ENCODE measurements around the gene GALNT2. TPM values are rescaled to one million over a fixed set of nuclear protein-coding genes. Genes with fewer than 3 reads are reported as not detected.

The GALNT2 gene
- total and polyA plus RNA-seq, 2 donors from 2014 or later: 20.2 to 59.2 TPM

DNA sequence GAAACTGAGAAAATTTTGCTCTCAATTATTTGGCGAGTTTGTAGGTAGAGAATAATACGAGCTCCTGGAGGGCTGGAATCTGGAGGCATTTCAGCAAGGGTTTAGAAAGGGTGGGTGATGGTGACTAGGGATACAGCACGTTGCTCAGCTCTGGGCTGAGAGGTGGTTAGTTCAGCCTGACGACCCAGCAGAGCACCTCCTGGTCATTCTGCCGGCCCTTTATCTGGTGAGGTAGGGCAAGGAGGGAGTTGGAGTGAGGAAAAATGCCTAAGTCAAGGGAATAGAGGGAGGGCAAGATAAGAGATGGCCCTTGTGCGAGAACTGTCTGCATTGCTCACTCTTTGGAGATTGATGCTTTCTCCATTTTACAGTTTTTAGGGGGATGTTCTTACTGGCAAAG, 19.1 kb downstream of the GALNT2 start:
- intact Hi-C loops (cut with DNase I): no loop called here
- Histone ChIP-seq H3K9me3 (ENCODE audit: control insufficient read depth in 2 of 3, insufficient read depth in 1 of 3, low read length in 3 of 3) (no peaks in the 10 kb centered on the region), H3K4me3 (ENCODE audit: low read length in 3 of 3) (no peak overlapping the region), H3K36me3 (ENCODE audit: control insufficient read depth in 2 of 3, insufficient read depth in 3 of 3, low read length in 3 of 3) (no peaks in the 10 kb centered on the region), H3K4me1 (ENCODE audit: control insufficient read depth in 2 of 3, insufficient read depth in 2 of 3, low read depth in 1 of 3, low read length in 3 of 3) (peaks cover 0 to 15% (median 4%) of the 10 kb centered on the region in 3 donors), H3K27me3 (ENCODE audit: control insufficient read depth, insufficient read depth, low read length) (no peaks in the 10 kb centered on the region), H3K27ac (ENCODE audit: low read depth in 2 of 2, low read length in 2 of 2) (no peak overlapping the region), H3K9ac (ENCODE audit: low read length in 3 of 3) (no peak overlapping the region)
- TF ChIP-seq, protein P1, sequence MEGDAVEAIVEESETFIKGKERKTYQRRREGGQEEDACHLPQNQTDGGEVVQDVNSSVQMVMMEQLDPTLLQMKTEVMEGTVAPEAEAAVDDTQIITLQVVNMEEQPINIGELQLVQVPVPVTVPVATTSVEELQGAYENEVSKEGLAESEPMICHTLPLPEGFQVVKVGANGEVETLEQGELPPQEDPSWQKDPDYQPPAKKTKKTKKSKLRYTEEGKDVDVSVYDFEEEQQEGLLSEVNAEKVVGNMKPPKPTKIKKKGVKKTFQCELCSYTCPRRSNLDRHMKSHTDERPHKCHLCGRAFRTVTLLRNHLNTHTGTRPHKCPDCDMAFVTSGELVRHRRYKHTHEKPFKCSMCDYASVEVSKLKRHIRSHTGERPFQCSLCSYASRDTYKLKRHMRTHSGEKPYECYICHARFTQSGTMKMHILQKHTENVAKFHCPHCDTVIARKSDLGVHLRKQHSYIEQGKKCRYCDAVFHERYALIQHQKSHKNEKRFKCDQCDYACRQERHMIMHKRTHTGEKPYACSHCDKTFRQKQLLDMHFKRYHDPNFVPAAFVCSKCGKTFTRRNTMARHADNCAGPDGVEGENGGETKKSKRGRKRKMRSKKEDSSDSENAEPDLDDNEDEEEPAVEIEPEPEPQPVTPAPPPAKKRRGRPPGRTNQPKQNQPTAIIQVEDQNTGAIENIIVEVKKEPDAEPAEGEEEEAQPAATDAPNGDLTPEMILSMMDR (IDR thresholded peaks at IDR 0.05; ENCODE audit: borderline replicate concordance, extremely low read depth, insufficient read depth): no peak
- DNase-seq: no peak
- no peak for FAIRE-seq

GRCh38 chr1:230087028-230087716, 20.1 kb downstream of the GALNT2 start:
- Histone ChIP-seq H3K4me3 (ENCODE audit: low read length in 3 of 3) (no peak overlapping the region), H3K9me3 (ENCODE audit: control insufficient read depth in 2 of 3, insufficient read depth in 1 of 3, low read length in 3 of 3) (no peaks in the 10 kb centered on the region), H3K27ac (ENCODE audit: low read depth in 2 of 2, low read length in 2 of 2) (no peak overlapping the region), H3K27me3 (ENCODE audit: control insufficient read depth, insufficient read depth, low read length) (no peaks in the 10 kb centered on the region), H3K9ac (ENCODE audit: low read length in 3 of 3) (no peak overlapping the region), H3K4me1 (ENCODE audit: control insufficient read depth in 2 of 3, insufficient read depth in 2 of 3, low read depth in 1 of 3, low read length in 3 of 3) (peaks cover 0 to 15% (median 4%) of the 10 kb centered on the region in 3 donors), H3K36me3 (ENCODE audit: control insufficient read depth in 2 of 3, insufficient read depth in 3 of 3, low read length in 3 of 3) (peaks cover 0 to 2% (median 0%) of the 10 kb centered on the region in 3 donors)
- TF ChIP-seq, protein P1 (IDR thresholded peaks at IDR 0.05; ENCODE audit: borderline replicate concordance, extremely low read depth, insufficient read depth): no peak
- intact Hi-C loops (cut with DNase I): no loop called here
- FAIRE-seq (no peak), DNase-seq (peak in 3 of 5 donors; percentile 48 to 56 (median 52))

DNA sequence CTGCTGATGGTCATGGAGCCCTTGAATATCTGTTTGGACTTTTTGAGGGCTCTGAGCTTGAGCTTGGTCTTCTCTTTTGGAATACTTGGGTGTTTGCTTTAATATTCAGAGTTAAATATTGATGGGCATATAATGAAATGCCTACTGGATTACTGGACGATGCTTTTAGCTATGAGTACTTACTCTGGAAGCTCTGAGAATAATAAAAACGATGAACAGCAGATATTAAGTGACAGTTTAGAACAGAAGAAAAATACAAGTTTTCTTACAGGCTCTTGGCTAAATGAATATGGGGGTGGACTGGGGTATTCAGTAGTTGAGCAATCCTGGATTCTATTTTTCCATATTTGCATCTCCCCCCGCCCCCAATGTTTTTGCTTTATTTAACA, 20.7 kb downstream of the GALNT2 start:
- Histone ChIP-seq H3K36me3 (ENCODE audit: control insufficient read depth in 2 of 3, insufficient read depth in 3 of 3, low read length in 3 of 3) (peaks cover 0 to 2% (median 0%) of the 10 kb centered on the region in 3 donors), H3K4me1 (ENCODE audit: control insufficient read depth in 2 of 3, insufficient read depth in 2 of 3, low read depth in 1 of 3, low read length in 3 of 3) (peaks cover 0 to 15% (median 4%) of the 10 kb centered on the region in 3 donors), H3K27ac (ENCODE audit: low read depth in 2 of 2, low read length in 2 of 2) (no peak overlapping the region), H3K9ac (ENCODE audit: low read length in 3 of 3) (no peak overlapping the region), H3K9me3 (ENCODE audit: control insufficient read depth in 2 of 3, insufficient read depth in 1 of 3, low read length in 3 of 3) (no peaks in the 10 kb centered on the region), H3K4me3 (ENCODE audit: low read length in 3 of 3) (no peak overlapping the region), H3K27me3 (ENCODE audit: control insufficient read depth, insufficient read depth, low read length) (no peaks in the 10 kb centered on the region)
- DNase-seq (no peak), FAIRE-seq (no peak)
- intact Hi-C loops (cut with DNase I): no loop called here
- TF ChIP-seq, protein P1 (IDR thresholded peaks at IDR 0.05; ENCODE audit: borderline replicate concordance, extremely low read depth, insufficient read depth): no peak

Measured in kidney (tissue), 14 donors.